Panc1 (cell line): ENCODE results near the gene BIVM.

Experiments used
- POLR2AphosphoS5 ChIP-seq: IDR thresholded peaks from 2 replicates; pipeline ENCODE4 v1.6.1; 2012; ENCODE audit warnings: mild to moderate bottlenecking, low read depth, low read length, moderate library complexity
- TF ChIP-seq, protein P1 (sequence below): fragments of 450-650 bp; IDR thresholded peaks from 2 replicates; pipeline ENCODE4 v1.5.1; 2017; ENCODE audit warnings: mild to moderate bottlenecking

DNA sequence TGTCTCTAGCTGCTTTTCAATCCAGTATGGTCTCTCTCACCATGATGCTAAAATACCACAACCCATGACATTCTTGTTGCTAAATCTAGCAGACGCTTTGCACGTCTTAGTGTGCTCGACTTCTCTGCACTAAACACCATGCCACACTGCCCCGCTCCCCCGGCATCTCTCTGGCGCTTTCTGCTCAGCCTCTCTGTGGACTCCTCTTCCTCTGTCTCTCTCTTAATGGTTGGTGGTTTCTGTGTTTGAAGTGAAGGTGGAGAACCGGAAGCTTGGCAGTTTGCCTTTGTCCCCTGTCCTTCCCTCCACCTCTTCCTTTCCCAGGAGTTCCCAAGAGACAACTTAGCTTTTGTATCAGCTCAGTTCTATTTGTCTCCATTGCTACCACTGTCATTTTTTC lies 55.8 kb downstream of the BIVM start:
- TF ChIP-seq, protein P1, sequence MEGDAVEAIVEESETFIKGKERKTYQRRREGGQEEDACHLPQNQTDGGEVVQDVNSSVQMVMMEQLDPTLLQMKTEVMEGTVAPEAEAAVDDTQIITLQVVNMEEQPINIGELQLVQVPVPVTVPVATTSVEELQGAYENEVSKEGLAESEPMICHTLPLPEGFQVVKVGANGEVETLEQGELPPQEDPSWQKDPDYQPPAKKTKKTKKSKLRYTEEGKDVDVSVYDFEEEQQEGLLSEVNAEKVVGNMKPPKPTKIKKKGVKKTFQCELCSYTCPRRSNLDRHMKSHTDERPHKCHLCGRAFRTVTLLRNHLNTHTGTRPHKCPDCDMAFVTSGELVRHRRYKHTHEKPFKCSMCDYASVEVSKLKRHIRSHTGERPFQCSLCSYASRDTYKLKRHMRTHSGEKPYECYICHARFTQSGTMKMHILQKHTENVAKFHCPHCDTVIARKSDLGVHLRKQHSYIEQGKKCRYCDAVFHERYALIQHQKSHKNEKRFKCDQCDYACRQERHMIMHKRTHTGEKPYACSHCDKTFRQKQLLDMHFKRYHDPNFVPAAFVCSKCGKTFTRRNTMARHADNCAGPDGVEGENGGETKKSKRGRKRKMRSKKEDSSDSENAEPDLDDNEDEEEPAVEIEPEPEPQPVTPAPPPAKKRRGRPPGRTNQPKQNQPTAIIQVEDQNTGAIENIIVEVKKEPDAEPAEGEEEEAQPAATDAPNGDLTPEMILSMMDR: no peak
- TF ChIP-seq POLR2AphosphoS5: no peak
